ENCODE results near the gene GNAS-AS1. TPM values are rescaled to one million over a fixed set of nuclear protein-coding genes. Genes with fewer than 3 reads are reported as not detected.

The GNAS-AS1 gene
- total and polyA plus RNA-seq, 2 of the 8 experiments (the other 6 are each of a cell fraction or from before 2014, with no cell fraction given) = 4.7 to 13.7 TPM

DNA sequence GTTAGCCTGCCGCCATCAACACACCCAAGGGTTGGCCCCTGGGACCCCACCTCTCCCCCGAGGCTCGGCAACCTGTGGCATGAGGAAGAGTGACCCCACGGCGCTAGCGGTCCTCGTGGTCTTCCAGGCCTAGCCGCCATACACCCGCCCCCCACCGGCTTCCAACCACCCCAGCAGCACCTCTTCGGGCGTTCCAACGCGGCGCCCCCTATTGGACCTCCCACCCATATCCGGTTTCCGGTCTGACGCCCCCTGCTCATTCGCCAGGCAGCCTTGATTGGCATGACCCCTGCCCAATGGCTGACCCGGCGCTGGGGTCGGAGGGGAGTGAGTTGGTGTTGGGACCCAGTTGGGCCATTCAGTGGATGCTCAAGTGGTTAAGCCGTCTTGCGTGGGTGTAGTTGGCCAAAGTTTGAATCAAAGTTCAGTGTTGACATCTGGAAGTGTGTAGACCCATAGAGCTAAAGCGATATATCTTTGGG lies at the start of gene GNAS-AS1 (continued):
- TF ChIP-seq TBP (IDR thresholded peaks at IDR 0.05; ENCODE audit: low read depth, low read length) (0 out of 2 replicates have a peak, but pooled peaks have one; percentile 5), HDAC6 (IDR thresholded peaks at IDR 0.05; ENCODE audit: low read depth, low read length) (no peak), GABPA (IDR thresholded peaks at IDR 0.05; ENCODE audit: borderline replicate concordance, insufficient read depth, low read length) (peak; percentile 94), POLR2AphosphoS5 (IDR thresholded peaks at IDR 0.05; ENCODE audit: low read depth, low read length) (peak; percentile 57; the same call in 1 of the 2 replicates), POU5F1 (IDR thresholded peaks at IDR 0.05; ENCODE audit: low read depth, low read length) (no peak), CTBP2 (IDR thresholded peaks at IDR 0.05; ENCODE audit: borderline replicate concordance, insufficient read depth, insufficient read length, low read length) (no peak), TAF1 (IDR thresholded peaks at IDR 0.05; ENCODE audit: low read depth, low read length) (peak; percentile 72), SP1 (IDR thresholded peaks at IDR 0.05; ENCODE audit: low read depth, low read length) (peak; percentile 90), EP300 (IDR thresholded peaks at IDR 0.05; ENCODE audit: borderline replicate concordance in 1 of 2, low read depth in 2 of 2, low read length in 2 of 2) (no peak), RNF2 (IDR thresholded peaks at IDR 0.05; ENCODE audit: borderline replicate concordance, low read depth, low read length, missing control alignments, poor library complexity, severe bottlenecking) (no peak), SUZ12 (IDR thresholded peaks at IDR 0.05; ENCODE audit: low read length) (no peak), JUND (IDR thresholded peaks at IDR 0.05; ENCODE audit: low read length) (no peak), KDM4A (IDR thresholded peaks at IDR 0.05; ENCODE audit: low read depth, low read length, severe bottlenecking) (peak; percentile 2), EGR1 (IDR thresholded peaks at IDR 0.05; ENCODE audit: borderline replicate concordance, low read depth, low read length) (no peak), BCL11A (IDR thresholded peaks at IDR 0.05; ENCODE audit: low read depth in 2 of 2, low read length in 2 of 2) (no peak), CBX5 (IDR thresholded peaks at IDR 0.05; ENCODE audit: low read depth, low read length) (no peak), SP2 (IDR thresholded peaks at IDR 0.05; ENCODE audit: low read length) (peak; percentile 55), MAFK (IDR thresholded peaks at IDR 0.05; ENCODE audit: low read depth, low read length) (no peak), RAD21 (IDR thresholded peaks at IDR 0.05 in 1 of 2, conservative IDR thresholded peaks at IDR 0.05 in 1 of 2; ENCODE audit: low read depth in 2 of 2, low read length in 2 of 2) (no peak), SP4 (IDR thresholded peaks at IDR 0.05; ENCODE audit: low read length) (no peak), YY1 (IDR thresholded peaks at IDR 0.05; ENCODE audit: low read depth, low read length) (no peak)
- TF ChIP-seq, protein P1, sequence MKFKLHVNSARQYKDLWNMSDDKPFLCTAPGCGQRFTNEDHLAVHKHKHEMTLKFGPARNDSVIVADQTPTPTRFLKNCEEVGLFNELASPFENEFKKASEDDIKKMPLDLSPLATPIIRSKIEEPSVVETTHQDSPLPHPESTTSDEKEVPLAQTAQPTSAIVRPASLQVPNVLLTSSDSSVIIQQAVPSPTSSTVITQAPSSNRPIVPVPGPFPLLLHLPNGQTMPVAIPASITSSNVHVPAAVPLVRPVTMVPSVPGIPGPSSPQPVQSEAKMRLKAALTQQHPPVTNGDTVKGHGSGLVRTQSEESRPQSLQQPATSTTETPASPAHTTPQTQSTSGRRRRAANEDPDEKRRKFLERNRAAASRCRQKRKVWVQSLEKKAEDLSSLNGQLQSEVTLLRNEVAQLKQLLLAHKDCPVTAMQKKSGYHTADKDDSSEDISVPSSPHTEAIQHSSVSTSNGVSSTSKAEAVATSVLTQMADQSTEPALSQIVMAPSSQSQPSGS (IDR thresholded peaks at IDR 0.05; ENCODE audit: low read length) = no peak
- TF ChIP-seq, protein P2, sequence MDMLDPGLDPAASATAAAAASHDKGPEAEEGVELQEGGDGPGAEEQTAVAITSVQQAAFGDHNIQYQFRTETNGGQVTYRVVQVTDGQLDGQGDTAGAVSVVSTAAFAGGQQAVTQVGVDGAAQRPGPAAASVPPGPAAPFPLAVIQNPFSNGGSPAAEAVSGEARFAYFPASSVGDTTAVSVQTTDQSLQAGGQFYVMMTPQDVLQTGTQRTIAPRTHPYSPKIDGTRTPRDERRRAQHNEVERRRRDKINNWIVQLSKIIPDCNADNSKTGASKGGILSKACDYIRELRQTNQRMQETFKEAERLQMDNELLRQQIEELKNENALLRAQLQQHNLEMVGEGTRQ (IDR thresholded peaks at IDR 0.05; ENCODE audit: low read length) = no peak
